Measurements from ENCODE around the gene SLC16A3. TPM values are rescaled to one million over a fixed set of nuclear protein-coding genes. Genes with fewer than 3 reads are reported as not detected.
"Not testable (repeated sequence)": the region's sequence is repeated elsewhere in the genome, so short reads cannot be mapped to it uniquely, and the experiment has no call there.

The SLC16A3 gene
- total RNA-seq, 2 donors from 2014 or later, result 2.0 to 5.4 TPM

DNA sequence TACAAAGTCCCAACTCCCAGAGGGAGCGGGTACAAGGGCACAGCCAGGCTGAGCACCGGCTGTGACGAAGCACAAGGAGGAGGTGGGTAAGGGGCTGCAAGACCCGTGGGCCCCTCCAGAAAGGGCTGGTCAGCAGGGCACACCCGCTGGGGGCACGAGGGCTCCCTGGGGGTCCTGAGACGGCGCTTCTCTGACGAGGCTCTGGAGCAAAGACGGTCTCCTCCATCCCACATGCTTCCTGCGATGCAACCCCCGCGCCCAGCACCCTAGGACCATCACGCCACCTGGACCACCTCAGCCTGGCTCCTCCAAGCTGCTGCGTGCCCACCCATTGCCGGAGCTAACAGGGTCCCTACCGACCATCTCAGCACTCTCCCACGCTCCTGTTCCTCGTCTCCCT lies 24.9 kb upstream of the SLC16A3 start:
- no peaks in the 10 kb centered on the region for H3K9me3 ChIP-seq
- TF ChIP-seq POLR2A (IDR thresholded peaks at IDR 0.05), result no peak
- TF ChIP-seq, protein P1, sequence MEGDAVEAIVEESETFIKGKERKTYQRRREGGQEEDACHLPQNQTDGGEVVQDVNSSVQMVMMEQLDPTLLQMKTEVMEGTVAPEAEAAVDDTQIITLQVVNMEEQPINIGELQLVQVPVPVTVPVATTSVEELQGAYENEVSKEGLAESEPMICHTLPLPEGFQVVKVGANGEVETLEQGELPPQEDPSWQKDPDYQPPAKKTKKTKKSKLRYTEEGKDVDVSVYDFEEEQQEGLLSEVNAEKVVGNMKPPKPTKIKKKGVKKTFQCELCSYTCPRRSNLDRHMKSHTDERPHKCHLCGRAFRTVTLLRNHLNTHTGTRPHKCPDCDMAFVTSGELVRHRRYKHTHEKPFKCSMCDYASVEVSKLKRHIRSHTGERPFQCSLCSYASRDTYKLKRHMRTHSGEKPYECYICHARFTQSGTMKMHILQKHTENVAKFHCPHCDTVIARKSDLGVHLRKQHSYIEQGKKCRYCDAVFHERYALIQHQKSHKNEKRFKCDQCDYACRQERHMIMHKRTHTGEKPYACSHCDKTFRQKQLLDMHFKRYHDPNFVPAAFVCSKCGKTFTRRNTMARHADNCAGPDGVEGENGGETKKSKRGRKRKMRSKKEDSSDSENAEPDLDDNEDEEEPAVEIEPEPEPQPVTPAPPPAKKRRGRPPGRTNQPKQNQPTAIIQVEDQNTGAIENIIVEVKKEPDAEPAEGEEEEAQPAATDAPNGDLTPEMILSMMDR (IDR thresholded peaks at IDR 0.05), result no peak
- no peak overlapping the region for H3K4me3 ChIP-seq
- H3K4me1 ChIP-seq, result peaks cover 10% of the 10 kb centered on the region
- H3K36me3 ChIP-seq (replicated peaks in 1 of 2; ENCODE audit: insufficient read depth in 1 of 2, low read depth in 2 of 2), result no peaks in the 10 kb centered on the region
- H3K27me3 ChIP-seq, result no peaks in the 10 kb centered on the region
- WGBS, 2 donors, result 81 to 82% methylated on average over 12 to 19 of the region's 19 CpGs
- H3K27ac ChIP-seq, result no peak overlapping the region
- intact Hi-C loops (cut with DNase I), result no loop called here
- ATAC-seq (no peak), DNase-seq (no peak)

DNA sequence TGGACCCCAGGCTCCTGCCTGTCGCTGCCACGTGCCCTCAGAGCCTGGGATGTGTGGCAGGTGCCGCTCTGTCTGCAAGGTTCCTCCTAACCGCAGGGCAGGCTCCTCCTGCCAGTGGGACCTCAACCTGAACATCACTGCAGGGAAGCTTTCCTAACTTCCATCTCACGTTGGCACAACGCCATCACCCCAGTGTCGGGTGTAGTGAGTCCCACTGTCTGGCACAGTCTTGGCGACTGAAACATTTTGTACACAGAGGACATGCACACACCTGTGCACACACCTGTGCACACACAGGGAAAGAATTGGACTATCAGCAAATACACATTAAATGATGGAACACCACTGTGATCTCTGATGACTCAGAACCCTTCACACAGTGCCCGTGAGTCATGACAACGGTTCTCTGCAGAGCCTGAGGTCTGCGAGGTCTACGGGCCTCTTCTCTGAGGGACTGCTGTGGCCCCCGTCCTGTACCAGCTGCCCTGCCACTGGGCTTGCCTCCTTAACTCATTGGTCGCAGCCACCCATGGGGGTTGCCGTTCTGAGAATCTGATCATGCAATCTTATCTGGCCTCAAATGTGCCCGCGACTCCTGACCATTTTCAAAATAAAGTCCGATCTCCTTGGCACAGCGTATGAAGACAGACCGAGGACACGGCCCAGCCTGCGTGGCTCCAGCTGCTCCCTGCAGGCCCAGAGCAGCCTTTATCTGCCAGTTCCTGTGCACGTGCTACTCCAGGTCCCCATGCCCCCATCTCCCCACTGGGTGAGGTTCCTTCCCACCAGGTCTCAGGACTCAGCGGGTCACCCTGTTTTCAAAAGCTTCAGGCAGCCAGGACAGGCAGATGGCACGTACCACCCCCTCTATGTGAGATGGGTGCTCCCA lies 23.8 kb upstream of the SLC16A3 start:
- TF ChIP-seq POLR2A (IDR thresholded peaks at IDR 0.05), result no peak
- TF ChIP-seq, protein P1 (IDR thresholded peaks at IDR 0.05), result no peak
- Histone ChIP-seq H3K27ac (no peak overlapping the region), H3K27me3 (no peaks in the 10 kb centered on the region), H3K4me1 (peaks cover 10% of the 10 kb centered on the region), H3K36me3 (replicated peaks in 1 of 2; ENCODE audit: insufficient read depth in 1 of 2, low read depth in 2 of 2) (no peaks in the 10 kb centered on the region), H3K9me3 (no peaks in the 10 kb centered on the region), H3K4me3 (no peak overlapping the region)
- 55 to 60% methylated on average over 18 to 24 of the region's 25 CpGs for WGBS, 2 donors
- DNase-seq, result no peak
- intact Hi-C loops (cut with DNase I), result no loop called here
- ATAC-seq, result no peak

DNA sequence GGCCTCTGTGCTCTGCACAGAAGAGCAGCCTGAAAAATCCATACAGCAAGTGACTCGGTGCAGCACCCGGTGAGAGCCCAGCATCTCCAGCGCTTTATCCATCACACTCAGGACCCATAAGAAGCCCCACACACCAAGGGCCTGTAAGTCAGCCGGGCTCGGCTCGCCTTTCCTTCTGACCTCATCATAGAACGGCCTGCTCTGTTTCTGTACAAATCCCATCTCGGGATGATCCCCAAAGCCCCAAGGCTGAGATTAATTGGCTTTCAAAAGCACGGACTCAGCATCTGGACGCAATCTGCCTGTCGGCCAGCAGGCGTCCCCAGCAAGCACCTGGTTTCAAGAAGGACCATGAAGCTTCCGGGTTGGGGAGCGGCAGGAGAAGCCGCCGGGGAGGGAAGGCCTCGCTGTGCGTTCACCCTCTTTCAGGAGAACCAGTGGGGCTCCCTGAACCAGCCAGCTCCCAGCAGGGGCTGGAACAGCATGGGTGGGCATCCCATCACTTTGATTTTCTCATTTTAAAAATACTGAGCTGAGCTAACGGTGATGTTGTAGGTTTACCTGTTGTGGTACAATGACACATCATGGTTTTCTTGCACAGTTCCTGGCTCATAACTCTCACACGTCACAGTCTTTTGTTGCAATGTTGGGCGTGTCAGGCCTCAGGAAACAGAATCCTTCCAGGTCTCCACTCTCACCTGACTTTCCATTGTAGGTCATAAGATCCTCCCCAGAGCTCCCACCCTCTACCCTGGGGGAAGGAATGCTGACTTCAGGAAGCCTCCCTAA lies 22.9 kb upstream of the SLC16A3 start:
- no peaks in the 10 kb centered on the region for H3K27me3 ChIP-seq
- ATAC-seq (peak; percentile 90), DNase-seq (peak; percentile 82 to 89 (median 87))
- H3K9me3 ChIP-seq, result no peaks in the 10 kb centered on the region
- H3K4me3 ChIP-seq, result no peak overlapping the region
- H3K36me3 ChIP-seq (replicated peaks in 1 of 2; ENCODE audit: insufficient read depth in 1 of 2, low read depth in 2 of 2), result no peaks in the 10 kb centered on the region
- H3K27ac ChIP-seq, result peak overlapping the region; percentile 41 to 75 (median 64)
- TF ChIP-seq, protein P1 (IDR thresholded peaks at IDR 0.05), result peak; percentile 67 to 92 (median 92)
- peak; percentile 40 to 77 (median 75) for TF ChIP-seq POLR2A (IDR thresholded peaks at IDR 0.05)
- intact Hi-C loops (cut with DNase I), result no loop called here
- WGBS, 2 donors, result 16 to 34% methylated on average over 8 to 21 of the region's 21 CpGs
- peaks cover 10% of the 10 kb centered on the region for H3K4me1 ChIP-seq

DNA sequence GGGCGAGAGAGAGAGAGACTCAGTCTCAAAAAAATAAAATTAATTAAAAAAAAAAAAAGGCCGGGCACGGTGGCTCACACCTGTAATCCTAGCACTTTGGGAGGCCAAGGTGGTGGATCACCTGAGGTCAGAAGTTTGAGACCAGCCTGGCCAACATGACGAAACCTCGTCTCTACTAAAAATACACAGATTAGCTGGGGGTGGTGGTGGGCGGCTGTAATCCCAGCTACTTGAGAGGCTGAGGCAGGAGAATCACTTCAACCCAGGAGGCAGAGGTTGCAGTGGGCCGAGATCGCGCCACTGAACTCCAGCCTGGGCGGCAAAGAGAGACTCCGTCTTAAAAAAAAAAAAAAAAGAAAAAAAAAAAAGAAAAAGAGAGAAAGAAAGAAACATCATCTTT lies 18.2 kb upstream of the SLC16A3 start:
- H3K27me3 ChIP-seq; ATAC-seq; H3K9me3 ChIP-seq; H3K27ac ChIP-seq; H3K36me3 ChIP-seq (replicated peaks in 1 of 2; ENCODE audit: insufficient read depth in 1 of 2, low read depth in 2 of 2); DNase-seq; intact Hi-C loops (cut with DNase I); H3K4me3 ChIP-seq: not testable (repeated sequence)
- peaks cover 20% of the 10 kb centered on the region for H3K4me1 ChIP-seq
- WGBS, 2 donors, result 95 to 97% methylated on average over 11 of the region's 11 CpGs

Data from body of pancreas (tissue), 4 donors.